Frontal cortex (tissue), 4 donors: ENCODE results near the gene ABLIM2. TPM values are rescaled to one million over a fixed set of nuclear protein-coding genes. Genes with fewer than 3 reads are reported as not detected.

ENCODE experiments used
- DNase-seq, 2 donors: peaks; one replicate each; pipeline ENCODE4 v3.0.0; 2012; ENCODE audit warnings: low spot score in 2 of 2
- FAIRE-seq: peaks from 2 replicates; lab custom pipeline; 2012; peaks lifted over from hg19 to GRCh38; lab: Jason Lieb, UNC
- total RNA-seq: library from RNA; depleted of rRNA; stranded (reverse); fragments of >200 nt; gene quantifications from one replicate; pipeline ENCODE4 v1.2.3, GENCODE V29; 2014
- donor health status: control.
- donor health status: control.
- donor health status: control.

Gene ABLIM2
- total RNA-seq, 1 donor from 2014 or later = 9.4 TPM

GRCh38 chr4:7978489-7978888, 180.1 kb downstream of the ABLIM2 start:
- DNase-seq (no peak), FAIRE-seq (no peak)

GRCh38 chr4:7976634-7977033, 182.0 kb downstream of the ABLIM2 start:
- FAIRE-seq = no peak

GRCh38 chr4:7976025-7976424, 182.6 kb downstream of the ABLIM2 start:
- no peak for FAIRE-seq
- no peak for DNase-seq

More at GRCh38 chr4:7976634-7977033, 182.0 kb downstream of the ABLIM2 start:
- DNase-seq = no peak

GRCh38 chr4:7974425-7974824, 184.2 kb downstream of the ABLIM2 start:
- no peak for FAIRE-seq
- no peak for DNase-seq

GRCh38 chr4:7973545-7973981, 185.1 kb downstream of the ABLIM2 start:
- FAIRE-seq (no peak), DNase-seq (no peak)

- no peak for FAIRE-seq
- no peak for DNase-seq
These were observed 186.6 kb downstream of the ABLIM2 start for GRCh38 chr4:7971881-7972500.

GRCh38 chr4:7971159-7971631, 187.4 kb downstream of the ABLIM2 start:
- FAIRE-seq (no peak), DNase-seq (no peak)

- no peak for DNase-seq
- FAIRE-seq = no peak
These were observed 188.2 kb downstream of the ABLIM2 start for GRCh38 chr4:7970361-7970946.

GRCh38 chr4:7968262-7968896, 190.2 kb downstream of the ABLIM2 start:
- no peak for FAIRE-seq
- DNase-seq = no peak

GRCh38 chr4:7967501-7968261, 190.9 kb downstream of the ABLIM2 start:
- no peak for FAIRE-seq
- DNase-seq = no peak

- FAIRE-seq = no peak
- DNase-seq = no peak
These were observed 191.6 kb downstream of the ABLIM2 start for GRCh38 chr4:7967063-7967440.

GRCh38 chr4:7966281-7967062, 192.1 kb downstream of the ABLIM2 start:
- FAIRE-seq = no peak
- DNase-seq = no peak

- no peak for FAIRE-seq
- DNase-seq = no peak
These were observed 193.5 kb downstream of the ABLIM2 start for GRCh38 chr4:7964890-7965662.

- FAIRE-seq = no peak
These were observed 194.2 kb downstream of the ABLIM2 start for GRCh38 chr4:7964459-7964858.

GRCh38 chr4:7963691-7964090, 194.9 kb downstream of the ABLIM2 start:
- no peak for FAIRE-seq
- DNase-seq = no peak

More at GRCh38 chr4:7964459-7964858, 194.2 kb downstream of the ABLIM2 start:
- no peak for DNase-seq

- FAIRE-seq = no peak
- DNase-seq = no peak
These were observed 195.8 kb downstream of the ABLIM2 start for GRCh38 chr4:7962609-7963508.

GRCh38 chr4:7960790-7961655, 197.6 kb downstream of the ABLIM2 start:
- no peak for FAIRE-seq
- no peak for DNase-seq
